Measurements from ENCODE around the gene TMTC4. TPM values are rescaled to one million over a fixed set of nuclear protein-coding genes. Genes with fewer than 3 reads are reported as not detected.

Gene TMTC4
- total RNA-seq, 3 donors from 2014 or later, result 16.6 to 28.2 (median 16.8) TPM

DNA sequence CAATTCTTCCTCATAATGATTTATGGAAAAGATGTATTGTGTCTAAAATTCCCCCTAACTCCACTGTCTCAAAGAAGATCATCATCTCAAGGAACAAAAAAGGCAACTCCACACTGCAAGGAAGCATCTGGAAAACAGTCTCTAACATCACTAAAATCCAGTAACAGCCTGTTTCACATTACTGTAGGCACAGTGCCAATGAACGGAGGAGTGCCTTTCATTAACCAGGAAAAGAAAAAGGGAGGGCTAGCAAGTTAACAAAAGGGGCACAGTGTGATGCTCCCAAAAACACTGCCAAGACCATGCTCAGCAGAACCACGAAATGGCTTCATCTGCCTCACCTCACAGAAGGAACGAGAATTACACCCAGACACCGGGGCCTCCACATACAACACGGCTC lies 8.5 kb downstream of the TMTC4 start:
- Histone ChIP-seq H3K9me3 (no peaks in the 10 kb centered on the region), H3K27me3 (no peaks in the 10 kb centered on the region), H3K27ac (no peak overlapping the region), H3K36me3 (no peaks in the 10 kb centered on the region), H3K4me1 (no peaks in the 10 kb centered on the region), H3K4me3 (no peak overlapping the region)
- no peak for DNase-seq (ENCODE audit: low spot score in 2 of 2)
- TF ChIP-seq POLR2AphosphoS5 (IDR thresholded peaks at IDR 0.05) (no peak), POLR2A (IDR thresholded peaks at IDR 0.05) (no peak)
- TF ChIP-seq, protein P1, sequence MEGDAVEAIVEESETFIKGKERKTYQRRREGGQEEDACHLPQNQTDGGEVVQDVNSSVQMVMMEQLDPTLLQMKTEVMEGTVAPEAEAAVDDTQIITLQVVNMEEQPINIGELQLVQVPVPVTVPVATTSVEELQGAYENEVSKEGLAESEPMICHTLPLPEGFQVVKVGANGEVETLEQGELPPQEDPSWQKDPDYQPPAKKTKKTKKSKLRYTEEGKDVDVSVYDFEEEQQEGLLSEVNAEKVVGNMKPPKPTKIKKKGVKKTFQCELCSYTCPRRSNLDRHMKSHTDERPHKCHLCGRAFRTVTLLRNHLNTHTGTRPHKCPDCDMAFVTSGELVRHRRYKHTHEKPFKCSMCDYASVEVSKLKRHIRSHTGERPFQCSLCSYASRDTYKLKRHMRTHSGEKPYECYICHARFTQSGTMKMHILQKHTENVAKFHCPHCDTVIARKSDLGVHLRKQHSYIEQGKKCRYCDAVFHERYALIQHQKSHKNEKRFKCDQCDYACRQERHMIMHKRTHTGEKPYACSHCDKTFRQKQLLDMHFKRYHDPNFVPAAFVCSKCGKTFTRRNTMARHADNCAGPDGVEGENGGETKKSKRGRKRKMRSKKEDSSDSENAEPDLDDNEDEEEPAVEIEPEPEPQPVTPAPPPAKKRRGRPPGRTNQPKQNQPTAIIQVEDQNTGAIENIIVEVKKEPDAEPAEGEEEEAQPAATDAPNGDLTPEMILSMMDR (IDR thresholded peaks at IDR 0.05), result no peak
- intact Hi-C loops (cut with DNase I; ENCODE audit: low total_unique reads), result no loop called here

DNA sequence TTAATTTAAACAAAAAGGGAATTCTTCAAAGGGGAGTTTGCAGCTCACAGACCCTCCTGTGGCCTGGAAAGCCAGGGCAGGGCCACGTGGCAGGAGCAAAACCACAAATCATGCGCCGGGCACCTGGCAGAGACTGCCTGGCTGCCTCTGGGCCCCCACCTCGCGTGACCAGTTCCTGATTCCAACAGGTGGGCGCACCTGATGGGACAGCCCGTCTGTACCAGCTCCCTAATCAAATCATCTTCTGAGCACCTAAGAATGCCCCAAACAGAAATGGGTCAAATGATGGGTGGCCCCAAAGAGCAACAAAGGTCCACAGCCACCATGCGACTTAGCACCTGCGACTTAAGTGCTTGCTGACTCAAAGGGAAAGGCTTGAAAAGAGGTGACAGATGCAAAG lies 9.2 kb downstream of the TMTC4 start:
- TF ChIP-seq POLR2A (IDR thresholded peaks at IDR 0.05) (no peak), POLR2AphosphoS5 (IDR thresholded peaks at IDR 0.05) (no peak)
- TF ChIP-seq, protein P1 (IDR thresholded peaks at IDR 0.05), result no peak
- no peak overlapping the region for H3K4me3 ChIP-seq
- no peaks in the 10 kb centered on the region for H3K27me3 ChIP-seq
- H3K9me3 ChIP-seq, result no peaks in the 10 kb centered on the region
- no peak for DNase-seq (ENCODE audit: low spot score in 2 of 2)
- H3K4me1 ChIP-seq, result no peaks in the 10 kb centered on the region
- intact Hi-C loops (cut with DNase I; ENCODE audit: low total_unique reads), result no loop called here
- no peak overlapping the region for H3K27ac ChIP-seq
- no peaks in the 10 kb centered on the region for H3K36me3 ChIP-seq

DNA sequence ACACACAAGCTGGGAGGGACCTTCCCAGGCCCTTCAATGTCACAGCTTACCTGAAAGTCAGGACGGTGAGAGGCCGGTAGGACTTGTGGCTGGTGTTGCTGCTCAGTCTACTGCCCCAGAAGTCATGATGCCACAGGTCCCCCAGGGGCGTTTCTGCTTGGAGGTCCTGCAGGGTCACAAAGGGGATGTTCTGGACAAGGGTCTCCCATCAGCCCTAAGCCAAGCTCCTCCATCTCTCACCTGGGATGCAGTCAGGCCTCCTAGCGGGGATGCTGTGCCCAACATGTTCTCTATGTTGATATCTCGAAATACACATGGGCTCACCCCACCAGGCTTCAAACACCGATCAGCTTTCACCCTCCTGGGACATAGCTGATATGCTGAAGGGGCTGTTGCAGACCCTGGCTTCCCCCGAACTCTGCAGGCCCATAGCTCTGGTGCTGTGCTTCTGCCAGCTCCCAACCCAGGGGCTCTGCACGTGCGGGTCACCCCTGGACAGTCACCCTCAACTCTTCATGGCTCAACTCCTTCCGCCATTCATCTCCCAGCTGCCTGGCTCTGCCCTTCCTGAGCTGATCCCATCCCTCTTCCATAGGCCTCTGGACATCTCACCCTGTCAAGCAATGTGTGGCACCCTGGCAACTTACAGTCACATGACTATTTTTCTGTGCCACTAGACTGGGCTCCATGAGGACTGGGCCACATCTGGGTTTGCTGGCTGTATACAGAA lies 10.3 kb downstream of the TMTC4 start:
- no peaks in the 10 kb centered on the region for H3K9me3 ChIP-seq
- no peaks in the 10 kb centered on the region for H3K27me3 ChIP-seq
- intact Hi-C loops (cut with DNase I; ENCODE audit: low total_unique reads), result no loop called here
- no peaks in the 10 kb centered on the region for H3K36me3 ChIP-seq
- H3K4me1 ChIP-seq, result no peaks in the 10 kb centered on the region
- no peak for DNase-seq (ENCODE audit: low spot score in 2 of 2)
- H3K27ac ChIP-seq, result no peak overlapping the region
- TF ChIP-seq, protein P1 (IDR thresholded peaks at IDR 0.05), result no peak
- TF ChIP-seq POLR2AphosphoS5 (IDR thresholded peaks at IDR 0.05) (no peak), POLR2A (IDR thresholded peaks at IDR 0.05) (no peak)
- H3K4me3 ChIP-seq, result no peak overlapping the region

DNA sequence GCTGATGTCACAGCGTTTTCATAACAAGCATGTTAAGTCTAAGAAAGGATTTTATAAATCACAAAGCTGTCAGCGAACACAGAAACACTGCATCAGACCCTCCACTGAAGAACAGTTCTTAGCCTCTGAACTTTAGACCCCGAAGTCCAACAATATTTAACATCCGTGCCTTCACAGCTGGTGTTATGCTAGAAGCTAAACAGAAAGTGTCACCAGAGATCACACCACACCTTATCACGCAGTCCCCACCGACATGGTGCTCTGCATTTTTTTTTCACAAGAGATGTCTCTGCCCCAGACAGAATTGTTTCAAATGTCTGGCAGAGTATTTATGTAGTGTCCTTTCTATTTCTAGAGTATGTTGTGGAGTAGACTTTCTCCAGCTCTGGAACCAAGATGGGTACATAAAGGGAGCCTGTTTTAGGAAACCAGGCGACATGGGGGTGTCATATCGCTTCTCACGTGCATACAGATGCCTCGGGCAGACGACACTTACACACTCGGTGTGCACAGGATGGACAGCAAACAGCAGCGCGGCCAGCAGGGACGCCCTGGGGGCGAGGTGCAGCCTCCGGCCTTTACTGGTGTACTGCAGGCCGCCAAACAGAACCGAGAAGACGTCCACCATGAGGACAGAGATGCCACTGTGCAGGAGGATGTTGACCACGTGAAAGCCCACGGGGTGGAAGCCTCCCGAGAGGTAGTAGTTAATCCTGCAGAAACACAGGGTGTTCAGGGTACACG lies 12.0 kb downstream of the TMTC4 start:
- H3K27me3 ChIP-seq, result no peaks in the 10 kb centered on the region
- H3K4me3 ChIP-seq, result no peak overlapping the region
- TF ChIP-seq POLR2AphosphoS5 (IDR thresholded peaks at IDR 0.05) (no peak), POLR2A (IDR thresholded peaks at IDR 0.05) (no peak)
- TF ChIP-seq, protein P1 (IDR thresholded peaks at IDR 0.05), result no peak
- intact Hi-C loops (cut with DNase I; ENCODE audit: low total_unique reads), result loop anchor here (1.0 kb wide), 1 partner anchor 18 kb away; no protein-coding TSS in a partner anchor
- H3K4me1 ChIP-seq, result no peaks in the 10 kb centered on the region
- H3K27ac ChIP-seq, result no peak overlapping the region
- H3K36me3 ChIP-seq, result no peaks in the 10 kb centered on the region
- no peaks in the 10 kb centered on the region for H3K9me3 ChIP-seq
- DNase-seq (ENCODE audit: low spot score in 2 of 2), result no peak

DNA sequence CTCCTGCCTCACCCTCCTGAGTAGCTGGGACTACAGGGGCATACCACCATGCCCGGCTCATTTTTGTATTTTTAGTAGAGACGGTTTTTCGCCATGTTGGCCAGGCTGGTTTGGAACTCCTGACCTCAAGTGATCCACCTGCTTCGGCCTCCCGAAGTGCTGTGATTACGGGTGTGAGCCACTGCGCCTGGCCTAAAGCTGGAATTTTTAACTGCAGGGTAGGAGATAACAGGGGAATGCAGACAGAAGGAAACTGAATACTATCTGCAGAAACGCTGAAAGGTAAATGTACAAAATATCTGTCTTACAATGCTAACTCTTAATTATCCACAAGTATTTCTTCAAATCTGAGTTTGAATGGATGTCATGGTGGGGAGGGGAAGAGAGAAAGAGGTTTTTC lies 13.8 kb downstream of the TMTC4 start:
- no peaks in the 10 kb centered on the region for H3K4me1 ChIP-seq
- no peak overlapping the region for H3K4me3 ChIP-seq
- intact Hi-C loops (cut with DNase I; ENCODE audit: low total_unique reads), result no loop called here
- H3K36me3 ChIP-seq, result no peaks in the 10 kb centered on the region
- DNase-seq (ENCODE audit: low spot score in 2 of 2), result no peak
- no peak overlapping the region for H3K27ac ChIP-seq
- TF ChIP-seq POLR2A (IDR thresholded peaks at IDR 0.05), result no peak
- H3K9me3 ChIP-seq, result no peaks in the 10 kb centered on the region
- no peaks in the 10 kb centered on the region for H3K27me3 ChIP-seq

Measured in breast epithelium (tissue), 4 donors.